Endothelial cell of umbilical vein (primary cell): Measurements from ENCODE around the gene PLD2. TPM values are rescaled to one million over a fixed set of nuclear protein-coding genes. Genes with fewer than 3 reads are reported as not detected.

ENCODE experiments used
- BruUV-seq: library from RNA; stranded (reverse); fragments of 400-500 nt; replicated peaks from 2 replicates; lab custom pipeline; 2021; lab: Mats Ljungman, UMichigan
- CTCF ChIA-PET: fragments of 300-600, 350-600 bp; sonication (Branson Sonifier 250); formaldehyde crosslinking; loops from one replicate; lab custom pipeline; 2021; ENCODE audit warnings: antibody characterized with exemption, inconsistent platforms; lab: Charles Lee
- POLR2A ChIA-PET: fragments of 300-600, 350-600 bp; sonication (Branson Sonifier 250); formaldehyde crosslinking; loops from one replicate; lab custom pipeline; 2021; ENCODE audit warnings: antibody characterized with exemption, inconsistent platforms; lab: Charles Lee
- DNase-seq: peaks from one replicate; pipeline ENCODE4 v3.0.0-alpha.2; 2011; ENCODE audit warnings: low read depth, low spot score
- FAIRE-seq: peaks from 2 replicates; lab custom pipeline; 2011; peaks lifted over from hg19 to GRCh38; lab: Jason Lieb, UNC
- H2AFZ ChIP-seq: 2 replicates; pipeline ENCODE4 v1.6.0; 2012; ENCODE audit warnings: low read depth, low read length, control low read depth, inconsistent platforms
- H3K27ac ChIP-seq: 2 replicates; pipeline ENCODE4 v1.5.1; 2011; ENCODE audit warnings: low read depth, mild to moderate bottlenecking, control low read depth, low read length, moderate library complexity; ENCODE audit not compliant: insufficient read depth
- H3K27me3 ChIP-seq, 2 experiments: 2 replicates each; pipeline versions ENCODE4 v1.6.0 to v1.6.1; 2011; ENCODE audit warnings: low read length in 2 of 2, mixed read lengths in 1 of 2; ENCODE audit not compliant: control insufficient read depth in 2 of 2, insufficient read depth in 2 of 2
- H3K36me3 ChIP-seq, 2 experiments: 2 replicates in 1 of 2; 3 replicates in 1 of 2; pipeline ENCODE4 v1.5.1; 2011; ENCODE audit warnings: low read length in 2 of 2, mild to moderate bottlenecking in 1 of 2, moderate library complexity in 1 of 2; ENCODE audit not compliant: control insufficient read depth in 2 of 2, insufficient read depth in 2 of 2; ENCODE audit errors: extremely low read depth in 1 of 2
- H3K4me1 ChIP-seq: 3 replicates; pipeline ENCODE4 v1.5.1; 2011; ENCODE audit warnings: mild to moderate bottlenecking, low read length; ENCODE audit not compliant: control insufficient read depth, insufficient read depth; ENCODE audit errors: extremely low read depth
- H3K4me2 ChIP-seq: 2 replicates; pipeline ENCODE4 v1.6.1; 2011; ENCODE audit warnings: low read length, control low read depth, mixed read lengths; ENCODE audit not compliant: insufficient read depth
- H3K4me3 ChIP-seq, 3 experiments: fragments of 200-600 bp in 1 of 3; sonication (generic), shearing (Covaris generic) in 1 of 3; replicated peaks in 1 of 3; 2 replicates each; pipeline ENCODE4 v1.5.1; 2011 to 2016; ENCODE audit warnings: control low read depth in 3 of 3, low read length in 3 of 3, mild to moderate bottlenecking in 2 of 3, inconsistent platforms in 1 of 3, low read depth in 1 of 3, moderate library complexity in 1 of 3; ENCODE audit not compliant: insufficient read depth in 1 of 3
- H3K79me2 ChIP-seq: 2 replicates; pipeline ENCODE4 v1.6.0; 2012; ENCODE audit warnings: low read length, inconsistent platforms; ENCODE audit not compliant: control insufficient read depth, insufficient read depth
- H3K9ac ChIP-seq: replicated peaks from 2 replicates; pipeline ENCODE3; 2011; ENCODE audit warnings: low read length, control low read depth; ENCODE audit not compliant: insufficient read depth; ENCODE audit errors: extremely low read depth
- H3K9me1 ChIP-seq: replicated peaks from 3 replicates; pipeline ENCODE4 v1.6.0; 2011; ENCODE audit warnings: mild to moderate bottlenecking, low read length; ENCODE audit not compliant: control insufficient read depth, insufficient read depth; ENCODE audit errors: extremely low read depth
- H3K9me3 ChIP-seq: replicated peaks from 2 replicates; pipeline ENCODE4 v1.5.1; 2012; ENCODE audit warnings: low read length, inconsistent platforms; ENCODE audit not compliant: control insufficient read depth, insufficient read depth
- H4K20me1 ChIP-seq: replicated peaks from 2 replicates; pipeline ENCODE3; 2011; ENCODE audit warnings: mild to moderate bottlenecking, low read length; ENCODE audit not compliant: control insufficient read depth, insufficient read depth; ENCODE audit errors: extremely low read depth
- CTCF ChIP-seq, 2 donors: IDR thresholded peaks; 1 replicate in 1 of 2; 2 replicates in 1 of 2; pipeline ENCODE4 v1.5.1; 2011; ENCODE audit warnings: low read length in 2 of 2, mild to moderate bottlenecking in 2 of 2, moderate library complexity in 2 of 2, control low read depth in 1 of 2, inconsistent platforms in 1 of 2, low read depth in 1 of 2; ENCODE audit not compliant: insufficient read depth in 1 of 2; ENCODE audit errors: extremely low read depth in 1 of 2
- EZH2 ChIP-seq: IDR thresholded peaks from 2 replicates; pipeline ENCODE4 v1.6.1; 2012; ENCODE audit warnings: borderline replicate concordance, low read depth, mild to moderate bottlenecking, moderate library complexity, low read length, inconsistent platforms; ENCODE audit not compliant: severe bottlenecking
- FOS ChIP-seq: IDR thresholded peaks from 2 replicates; pipeline ENCODE4 v1.6.1; 2011; ENCODE audit warnings: mild to moderate bottlenecking, low read length, moderate library complexity, borderline replicate concordance; ENCODE audit not compliant: insufficient read depth
- GATA2 ChIP-seq: IDR thresholded peaks from 2 replicates; pipeline ENCODE4 v1.7.0; 2011; ENCODE audit warnings: low read depth, mild to moderate bottlenecking, moderate library complexity, mixed read lengths, low read length; ENCODE audit not compliant: insufficient read length, insufficient read depth
- JUN ChIP-seq: IDR thresholded peaks from 2 replicates; pipeline ENCODE4 v1.6.1; 2011; ENCODE audit warnings: borderline replicate concordance, low read depth; ENCODE audit not compliant: insufficient read length, insufficient read depth
- MYC ChIP-seq: IDR thresholded peaks from one replicate; pipeline ENCODE4 v1.6.1; 2011; ENCODE audit warnings: mild to moderate bottlenecking, low read depth, low read length
- POLR2A ChIP-seq: IDR thresholded peaks from 2 replicates; pipeline ENCODE4 v1.6.1; 2012; ENCODE audit warnings: low read depth, mild to moderate bottlenecking, control low read depth, low read length
- POLR2AphosphoS5 ChIP-seq: IDR thresholded peaks from 2 replicates; pipeline ENCODE4 v1.6.1; 2012; ENCODE audit warnings: low read depth, mild to moderate bottlenecking, control low read depth, low read length, moderate library complexity; ENCODE audit not compliant: insufficient read depth
- dilution Hi-C: fragments of 300-500 bp; cut with MboI; formaldehyde crosslinking; loops from one replicate; pipeline ENCODE4 v1.15.0; 2019; ENCODE audit warnings: low sequenced_read_pairs; ENCODE audit not compliant: extremely low pct_ligation_motif_present
- intact Hi-C: fragments of 100-400 bp; cut with micrococcal nuclease; formaldehyde crosslinking; loops from one replicate; pipeline ENCODE4 v1.10.0; 2022
- polyA plus RNA-seq, 4 experiments: library from polyadenylated mRNA; depleted of rRNA in 3 of 4; stranded (reverse) in 3 of 4; unstranded in 1 of 4; fragments of >200 nt; gene quantifications; 2 replicates each; pipeline versions ENCODE4 v1.2.1 to v1.2.3, GENCODE V29; 2011 to 2012; ENCODE audit warnings: missing spikeins in 1 of 4
- total RNA-seq: library from RNA; stranded (reverse); gene quantifications from 2 replicates; pipeline ENCODE4 v1.2.3, GENCODE V29; 2021
- TF ChIP-seq, protein P1 (sequence below): IDR thresholded peaks from 2 replicates; pipeline ENCODE4 v1.6.1; 2011; ENCODE audit not compliant: insufficient read depth, insufficient read length

PLD2 gene
- total and polyA plus RNA-seq, 2 donors (not counting 3 experiments of a cell fraction or from before 2014, with no cell fraction given), result 52.3 to 54.7 TPM

GRCh38 chr17:4795168-4795567, 11.8 kb upstream of the PLD2 start:
- Histone ChIP-seq H3K9ac (no peak overlapping the region), H3K27ac (no peak overlapping the region), H3K4me1 (peaks cover 2% of the 10 kb centered on the region), H3K27me3 (no peaks in the 10 kb centered on the region), H3K4me2 (no peak overlapping the region), H3K9me3 (no peaks in the 10 kb centered on the region), H3K9me1 (no peaks in the 10 kb centered on the region), H2AFZ (peak overlapping the region; percentile 69), H3K4me3 (no peak overlapping the region), H3K79me2 (peaks cover 13% of the 10 kb centered on the region), H4K20me1 (no peaks in the 10 kb centered on the region), H3K36me3 (peaks cover 7 to 15% of the 10 kb centered on the region in 2 experiments)
- intact Hi-C loops, result no loop called here
- TF ChIP-seq GATA2 (no peak), EZH2 (no peak), MYC (no peak), FOS (no peak), CTCF (IDR thresholded peaks at IDR 0.05; ENCODE audit: extremely low read depth in 1 of 2, insufficient read depth in 1 of 2, low read depth in 1 of 2, low read length in 2 of 2) (no peak), JUN (no peak), POLR2AphosphoS5 (no peak), POLR2A (no peak)
- TF ChIP-seq, protein P1, sequence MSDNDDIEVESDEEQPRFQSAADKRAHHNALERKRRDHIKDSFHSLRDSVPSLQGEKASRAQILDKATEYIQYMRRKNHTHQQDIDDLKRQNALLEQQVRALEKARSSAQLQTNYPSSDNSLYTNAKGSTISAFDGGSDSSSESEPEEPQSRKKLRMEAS, result no peak
- CTCF ChIA-PET, result no interaction called here
- no TSS peak for BruUV-seq
- no peak for DNase-seq
- POLR2A ChIA-PET, result no interaction called here
- dilution Hi-C loops, result no loop called here
- FAIRE-seq, result no peak
